Testis (tissue), 2 donors: ENCODE measurements around the gene ADCY2.

ENCODE experiments used
- POLR2A ChIP-seq: fragments of 450-650 bp; IDR thresholded peaks from one replicate; pipeline ENCODE4 v1.6.1; 2017; ENCODE audit warnings: antibody characterized with exemption, mild to moderate bottlenecking, moderate library complexity
- TF ChIP-seq, protein P1 (sequence below), 3 experiments: fragments of 450-650 bp in 2 of 3; fragments of 200-600 bp in 1 of 3; sonication (generic) in 1 of 3; IDR thresholded peaks; one replicate each; pipeline ENCODE4 v1.5.1; 2016 to 2019; ENCODE audit warnings: antibody characterized with exemption in 3 of 3, mild to moderate bottlenecking in 2 of 3, moderate library complexity in 1 of 3

DNA sequence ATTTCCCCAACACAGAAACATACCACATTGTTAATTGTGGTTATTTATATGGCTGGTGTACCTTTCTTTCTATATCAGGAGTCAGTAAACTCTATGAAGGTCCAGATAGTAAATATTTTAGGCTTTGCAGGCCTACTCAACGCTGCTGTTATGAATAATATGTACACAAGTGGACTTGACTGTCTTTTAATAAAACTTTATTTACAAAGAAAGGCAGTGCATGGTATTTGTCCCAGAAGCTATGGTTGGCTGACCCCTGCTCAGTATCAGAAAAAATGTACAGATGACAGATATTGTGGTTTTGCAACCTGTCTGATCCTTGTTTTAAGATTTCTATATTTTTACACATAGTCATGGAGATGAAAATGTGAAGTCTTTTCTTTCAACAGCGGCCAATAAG lies 478.7 kb downstream of the ADCY2 start:
- TF ChIP-seq, protein P1, sequence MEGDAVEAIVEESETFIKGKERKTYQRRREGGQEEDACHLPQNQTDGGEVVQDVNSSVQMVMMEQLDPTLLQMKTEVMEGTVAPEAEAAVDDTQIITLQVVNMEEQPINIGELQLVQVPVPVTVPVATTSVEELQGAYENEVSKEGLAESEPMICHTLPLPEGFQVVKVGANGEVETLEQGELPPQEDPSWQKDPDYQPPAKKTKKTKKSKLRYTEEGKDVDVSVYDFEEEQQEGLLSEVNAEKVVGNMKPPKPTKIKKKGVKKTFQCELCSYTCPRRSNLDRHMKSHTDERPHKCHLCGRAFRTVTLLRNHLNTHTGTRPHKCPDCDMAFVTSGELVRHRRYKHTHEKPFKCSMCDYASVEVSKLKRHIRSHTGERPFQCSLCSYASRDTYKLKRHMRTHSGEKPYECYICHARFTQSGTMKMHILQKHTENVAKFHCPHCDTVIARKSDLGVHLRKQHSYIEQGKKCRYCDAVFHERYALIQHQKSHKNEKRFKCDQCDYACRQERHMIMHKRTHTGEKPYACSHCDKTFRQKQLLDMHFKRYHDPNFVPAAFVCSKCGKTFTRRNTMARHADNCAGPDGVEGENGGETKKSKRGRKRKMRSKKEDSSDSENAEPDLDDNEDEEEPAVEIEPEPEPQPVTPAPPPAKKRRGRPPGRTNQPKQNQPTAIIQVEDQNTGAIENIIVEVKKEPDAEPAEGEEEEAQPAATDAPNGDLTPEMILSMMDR (IDR thresholded peaks at IDR 0.05): no peak
- no peak for TF ChIP-seq POLR2A
